GM12878 (cell line): ENCODE measurements around the gene NLGN2. TPM values are rescaled to one million over a fixed set of nuclear protein-coding genes. Genes with fewer than 3 reads are reported as not detected.
"Not testable (repeated sequence)": the region's sequence is repeated elsewhere in the genome, so short reads cannot be mapped to it uniquely, and the experiment has no call there.

ENCODE experiments used
- ATAC-seq: fragments of 200-7000 bp; cut with Tn5 transposase; 3 replicates; pipeline ENCODE4 v1.9.1; 2020; ENCODE audit warnings: mild to moderate bottlenecking, moderate library complexity
- BruUV-seq: library from RNA; stranded (reverse); fragments of 400-500 nt; replicated peaks from 2 replicates; lab custom pipeline; 2021; lab: Mats Ljungman, UMichigan
- CTCF ChIA-PET: fragments of 300-600 bp; sonication (Branson Sonifier 250); formaldehyde crosslinking; extraction: SDS; loops from one replicate; lab custom pipeline; 2021; ENCODE audit warnings: inconsistent platforms; lab: Yijun Ruan, JAX
- POLR2A ChIA-PET: fragments of 350-600 bp; formaldehyde crosslinking; extraction: SDS; loops from one replicate; lab custom pipeline; 2021; ENCODE audit warnings: inconsistent platforms; lab: Charles Lee
- RAD21 ChIA-PET: fragments of 300-600 bp; sonication (Branson Sonifier 250); formaldehyde crosslinking; loops from one replicate; lab custom pipeline; 2023; ENCODE audit warnings: antibody characterized with exemption; ENCODE audit not compliant: unreplicated experiment; lab: Charles Lee
- SMC1A ChIA-PET: fragments of 300-600 bp; sonication (Branson Sonifier 250); formaldehyde crosslinking; loops from one replicate; lab custom pipeline; 2023; ENCODE audit not compliant: unreplicated experiment, uncharacterized antibody; lab: Charles Lee
- DNase-seq: peaks from one replicate; pipeline ENCODE4 v3.0.0-alpha.2; 2011; ENCODE audit warnings: low read depth, low spot score
- FAIRE-seq: peaks from 3 replicates; lab custom pipeline; 2011; peaks lifted over from hg19 to GRCh38; lab: Jason Lieb, UNC
- H2AFZ ChIP-seq: 2 replicates; pipeline ENCODE4 v1.6.0; 2011; ENCODE audit warnings: low read depth, low read length, control low read depth; ENCODE audit not compliant: control insufficient read depth
- H3K27ac ChIP-seq: 2 replicates; pipeline ENCODE4 v1.5.1; 2011; ENCODE audit warnings: control low read depth; ENCODE audit not compliant: control insufficient read depth, insufficient read depth
- H3K27me3 ChIP-seq, 2 experiments: replicated peaks in 1 of 2; 2 replicates each; pipeline versions ENCODE4 v1.6.0 to v1.6.1; 2011; ENCODE audit warnings: low read length in 1 of 2; ENCODE audit not compliant: control insufficient read depth in 2 of 2, insufficient read depth in 2 of 2
- H3K36me3 ChIP-seq, 2 experiments: 2 replicates each; pipeline ENCODE4 v1.5.1; 2011; ENCODE audit warnings: low read length in 1 of 2; ENCODE audit not compliant: control insufficient read depth in 2 of 2, insufficient read depth in 2 of 2
- H3K4me1 ChIP-seq: 2 replicates; pipeline ENCODE4 v1.6.1; 2011; ENCODE audit warnings: mild to moderate bottlenecking, low read length, moderate library complexity, mixed read lengths; ENCODE audit not compliant: control insufficient read depth, insufficient read depth
- H3K4me2 ChIP-seq: 2 replicates; pipeline ENCODE4 v1.6.0; 2011; ENCODE audit warnings: control low read depth; ENCODE audit not compliant: control insufficient read depth, insufficient read depth
- H3K4me3 ChIP-seq: fragments of 200-600 bp; sonication (generic); 2 replicates; pipeline ENCODE4 v1.5.1; 2016
- H3K79me2 ChIP-seq: 2 replicates; pipeline ENCODE4 v1.6.0; 2011; ENCODE audit warnings: low read length; ENCODE audit not compliant: control insufficient read depth, insufficient read depth
- H3K9ac ChIP-seq: 2 replicates; pipeline ENCODE4 v1.8.0; 2011; ENCODE audit warnings: low read length, control low read depth, mixed read lengths; ENCODE audit not compliant: control insufficient read depth, insufficient read depth
- H3K9me3 ChIP-seq: replicated peaks from 3 replicates; pipeline ENCODE4 v1.5.1; 2011; ENCODE audit warnings: mild to moderate bottlenecking, low read length; ENCODE audit not compliant: control insufficient read depth, insufficient read depth
- H4K20me1 ChIP-seq: 2 replicates; pipeline ENCODE4 v1.6.0; 2011; ENCODE audit not compliant: control insufficient read depth, insufficient read depth
- ASH2L ChIP-seq: fragments of 300-600, 200-600 bp; sonication (generic); IDR thresholded peaks from 2 replicates; pipeline ENCODE4 v1.6.1; 2017; ENCODE audit warnings: low read depth, mild to moderate bottlenecking, borderline replicate concordance
- E2F4 ChIP-seq: IDR thresholded peaks from 2 replicates; pipeline ENCODE4 v1.6.1; 2012; ENCODE audit warnings: low read depth, low read length, improper control_type of control experiment
- IKZF2 ChIP-seq, 2 experiments: fragments of 450-650 bp; IDR thresholded peaks; 2 replicates each; pipeline ENCODE4 v1.6.1; 2017; ENCODE audit warnings: mild to moderate bottlenecking in 2 of 2, moderate library complexity in 2 of 2
- MTA2 ChIP-seq: fragments of 450-650 bp; IDR thresholded peaks from 2 replicates; pipeline ENCODE4 v1.6.1; 2016; ENCODE audit warnings: low read depth, mild to moderate bottlenecking, moderate library complexity
- NBN ChIP-seq: fragments of 450-650 bp; IDR thresholded peaks from 2 replicates; pipeline ENCODE4 v1.6.1; 2016
- RCOR1 ChIP-seq: conservative IDR thresholded peaks from 2 replicates; pipeline ENCODE4 v1.6.1; 2012; ENCODE audit warnings: low read depth, low read length, improper control_type of control experiment
- SMAD1 ChIP-seq: fragments of 450-650 bp; IDR thresholded peaks from 2 replicates; pipeline ENCODE4 v1.6.1; 2018; ENCODE audit warnings: mild to moderate bottlenecking, low read depth; ENCODE audit not compliant: partially characterized antibody
- TCF12 ChIP-seq: IDR thresholded peaks from 2 replicates; pipeline ENCODE4 v1.6.1; 2011; ENCODE audit warnings: low read depth, mild to moderate bottlenecking, low read length
- TCF3 ChIP-seq: IDR thresholded peaks from 2 replicates; pipeline ENCODE4 v1.6.1; 2012; ENCODE audit warnings: low read depth, mild to moderate bottlenecking, low read length, borderline replicate concordance; ENCODE audit not compliant: insufficient read depth
- ZBED1 ChIP-seq: IDR thresholded peaks from 2 replicates; pipeline ENCODE4 v1.6.1; 2016; ENCODE audit warnings: borderline replicate concordance
- WGBS: methylation state at CpG from one replicate; pipeline ENCODE4 v1.1.6; 2016; ENCODE audit warnings: low lambda C conversion rate; ENCODE audit not compliant: insufficient replicate concordance, insufficient coverage; ENCODE audit errors: missing lambda C conversion rate; 5-methylcytosine and 5-hydroxymethylcytosine counted together
- in situ Hi-C: fragments of 300-500 bp; cut with MboI; formaldehyde crosslinking; loops from 9 replicates; pipeline ENCODE4 v1.14.3; 2018; ENCODE audit warnings: mixed read lengths
- intact Hi-C: fragments of 100-400 bp; cut with micrococcal nuclease; formaldehyde crosslinking; loops from one replicate; pipeline ENCODE4 v1.14.2; 2022; ENCODE audit not compliant: unreplicated experiment
- polyA plus RNA-seq, 11 experiments: library from polyadenylated mRNA; depleted of rRNA in 4 of 11; unstranded in 6 of 11; stranded (reverse) in 5 of 11; fragments of >200 nt; fragmentation: Nextera tagmentation in 4 of 11; fragmentation: Illumina TruSeq in 1 of 11; extraction: Ambion mirVana in 4 of 11; extraction: Trizol in 1 of 11; gene quantifications; 1 replicate in 1 of 11; 2 replicates in 10 of 11; pipeline versions ENCODE4 v1.2.1 to v1.2.3, GENCODE V29; 2011 to 2016; ENCODE audit warnings: inconsistent platforms in 2 of 11, missing spikeins in 2 of 11, low read depth in 1 of 11
- total RNA-seq, 4 experiments: library from RNA; depleted of rRNA in 3 of 4; stranded (reverse); fragments of >200 nt in 3 of 4; fragmentation: Illumina TruSeq in 1 of 4; extraction: Trizol in 1 of 4; gene quantifications; 2 replicates each; pipeline versions ENCODE4 v1.2.1 to v1.2.3, GENCODE V29; 2013 to 2021
- TF ChIP-seq, protein P1 (sequence below): fragments of 450-650 bp; IDR thresholded peaks from 2 replicates; pipeline ENCODE4 v1.6.1; 2017; ENCODE audit warnings: low read depth, mild to moderate bottlenecking, moderate library complexity

The NLGN2 gene
- total and polyA plus RNA-seq, 10 of the 15 experiments (the other 5 are each of a cell fraction or from before 2014, with no cell fraction given) = 0.02 to 0.87 (median 0.11) TPM; not detected in 2

- in situ Hi-C loops = not testable (repeated sequence)
These were observed 41.7 kb upstream of the NLGN2 start for GRCh38 chr17:7365963-7366362.

DNA sequence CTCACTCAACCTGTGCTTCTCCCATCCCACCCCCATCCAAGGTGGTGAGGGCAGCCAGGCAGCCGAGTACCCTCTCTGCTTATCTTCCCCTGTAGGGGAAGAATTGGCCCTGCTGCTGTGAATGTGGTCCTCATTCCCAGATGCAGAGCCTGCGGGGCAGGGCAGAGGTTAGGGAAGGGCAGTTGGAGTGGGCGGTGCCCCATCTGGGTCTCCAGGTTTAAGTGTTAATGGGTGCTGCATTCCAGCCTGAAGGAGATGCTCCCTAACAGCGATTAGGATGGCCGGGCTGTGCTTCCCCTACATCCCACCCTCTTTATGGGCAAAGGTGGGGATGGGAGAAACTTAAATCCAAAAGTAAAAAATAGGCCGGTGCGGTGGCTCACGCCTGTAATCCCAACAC lies 40.6 kb upstream of the NLGN2 start:
- DNase-seq = no peak
- SMC1A ChIA-PET = no interaction called here
- POLR2A ChIA-PET = interaction anchor here (0.6 kb wide), 1 partner anchor 25 kb away, joined by 3 read pairs; no protein-coding TSS in a partner anchor
- no peak overlapping the region for H3K4me3 ChIP-seq
- in situ Hi-C loops = no loop called here
- WGBS = 62% methylated on average over 8 of the region's 8 CpGs
- CTCF ChIA-PET = interaction anchor here (1.6 kb wide), 1 partner anchor 11 kb away, joined by 5 read pairs; no protein-coding TSS in a partner anchor
- H2AFZ ChIP-seq = no peak overlapping the region
- TF ChIP-seq NBN (no peak), ZBED1 (no peak), IKZF2 (IDR thresholded peaks at IDR 0.05) (no peak), TCF3 (no peak), TCF12 (no peak), SMAD1 (no peak), ASH2L (no peak), E2F4 (no peak), MTA2 (no peak), RCOR1 (no peak)
- TF ChIP-seq, protein P1, sequence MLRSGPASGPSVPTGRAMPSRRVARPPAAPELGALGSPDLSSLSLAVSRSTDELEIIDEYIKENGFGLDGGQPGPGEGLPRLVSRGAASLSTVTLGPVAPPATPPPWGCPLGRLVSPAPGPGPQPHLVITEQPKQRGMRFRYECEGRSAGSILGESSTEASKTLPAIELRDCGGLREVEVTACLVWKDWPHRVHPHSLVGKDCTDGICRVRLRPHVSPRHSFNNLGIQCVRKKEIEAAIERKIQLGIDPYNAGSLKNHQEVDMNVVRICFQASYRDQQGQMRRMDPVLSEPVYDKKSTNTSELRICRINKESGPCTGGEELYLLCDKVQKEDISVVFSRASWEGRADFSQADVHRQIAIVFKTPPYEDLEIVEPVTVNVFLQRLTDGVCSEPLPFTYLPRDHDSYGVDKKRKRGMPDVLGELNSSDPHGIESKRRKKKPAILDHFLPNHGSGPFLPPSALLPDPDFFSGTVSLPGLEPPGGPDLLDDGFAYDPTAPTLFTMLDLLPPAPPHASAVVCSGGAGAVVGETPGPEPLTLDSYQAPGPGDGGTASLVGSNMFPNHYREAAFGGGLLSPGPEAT = no peak
- TF ChIP-seq, all 136 proteins: peak for 0
- BruUV-seq = no TSS peak
- Histone ChIP-seq H3K27me3 (no peaks in the 10 kb centered on the region), H3K4me2 (no peak overlapping the region), H3K4me1 (no peaks in the 10 kb centered on the region), H3K27ac (no peak overlapping the region), H3K36me3 (no peaks in the 10 kb centered on the region), H4K20me1 (no peaks in the 10 kb centered on the region), H3K79me2 (no peaks in the 10 kb centered on the region), H3K9ac (no peak overlapping the region), H3K9me3 (no peaks in the 10 kb centered on the region)
- intact Hi-C loops = no loop called here
- no peak for FAIRE-seq
- RAD21 ChIA-PET = no interaction called here
- no peak for ATAC-seq

More at GRCh38 chr17:7365963-7366362, 41.7 kb upstream of the NLGN2 start:
- H3K27ac ChIP-seq, FAIRE-seq, BruUV-seq, RAD21 ChIA-PET, ATAC-seq, H3K4me2 ChIP-seq, H3K4me1 ChIP-seq, H3K4me3 ChIP-seq, SMC1A ChIA-PET, H2AFZ ChIP-seq, H3K9ac ChIP-seq, intact Hi-C loops, H4K20me1 ChIP-seq, POLR2A ChIA-PET, H3K36me3 ChIP-seq, H3K9me3 ChIP-seq, CTCF ChIA-PET, H3K79me2 ChIP-seq, H3K27me3 ChIP-seq, DNase-seq: not testable (repeated sequence)
- WGBS = 68% methylated on average over 6 of the region's 7 CpGs
